ENCODE data around the gene AKT1.
"Not testable (repeated sequence)": the region's sequence is repeated elsewhere in the genome, so short reads cannot be mapped to it uniquely, and the experiment has no call there.

The AKT1 gene

GRCh38 chr14:104729835-104730181 is 65.7 kb downstream of the AKT1 start:
- no peaks in the 10 kb centered on the region for H3K4me1 ChIP-seq (ENCODE audit: low read length)
- peaks cover 14% of the 10 kb centered on the region for H3K27me3 ChIP-seq (ENCODE audit: low read depth, low read length)
- H2AFZ ChIP-seq (ENCODE audit: low read depth, low read length), result no peak overlapping the region
- no peaks in the 10 kb centered on the region for H3K79me2 ChIP-seq (ENCODE audit: low read length)
- H3K36me3 ChIP-seq (replicated peaks; ENCODE audit: low read depth, low read length), result no peaks in the 10 kb centered on the region
- no peak overlapping the region for H3K4me2 ChIP-seq (ENCODE audit: low read length)
- TF ChIP-seq EZH2phosphoT487 (IDR thresholded peaks at IDR 0.05; ENCODE audit: low read depth), result no peak
- TF ChIP-seq CTCF (IDR thresholded peaks at IDR 0.05; ENCODE audit: low read depth, low read length), result no peak
- no peak overlapping the region for H3K27ac ChIP-seq (ENCODE audit: low read length)
- no peak overlapping the region for H3K4me3 ChIP-seq (ENCODE audit: low read length)
- no peaks in the 10 kb centered on the region for H3K9me3 ChIP-seq (ENCODE audit: insufficient read depth, low read length)
- no peaks in the 10 kb centered on the region for H4K20me1 ChIP-seq (ENCODE audit: insufficient read depth, low read length)
- no peak overlapping the region for H3K9ac ChIP-seq (ENCODE audit: low read length)

- H2AFZ ChIP-seq (ENCODE audit: low read depth, low read length); H3K4me2 ChIP-seq (ENCODE audit: low read length): not testable (repeated sequence)
These were observed 66.2 kb downstream of the AKT1 start for GRCh38 chr14:104729176-104729834.

GRCh38 chr14:104728631-104729030 is 66.9 kb downstream of the AKT1 start:
- Histone ChIP-seq H3K9ac (ENCODE audit: low read length) (no peak overlapping the region), H2AFZ (ENCODE audit: low read depth, low read length) (no peak overlapping the region), H3K27me3 (ENCODE audit: low read depth, low read length) (peaks cover 20% of the 10 kb centered on the region), H3K4me3 (ENCODE audit: low read length) (no peak overlapping the region), H3K9me3 (ENCODE audit: insufficient read depth, low read length) (no peaks in the 10 kb centered on the region), H3K36me3 (replicated peaks; ENCODE audit: low read depth, low read length) (no peaks in the 10 kb centered on the region), H3K27ac (ENCODE audit: low read length) (no peak overlapping the region), H3K4me2 (ENCODE audit: low read length) (no peak overlapping the region), H3K79me2 (ENCODE audit: low read length) (no peaks in the 10 kb centered on the region), H4K20me1 (ENCODE audit: insufficient read depth, low read length) (no peaks in the 10 kb centered on the region), H3K4me1 (ENCODE audit: low read length) (no peaks in the 10 kb centered on the region)
- TF ChIP-seq CTCF (IDR thresholded peaks at IDR 0.05; ENCODE audit: low read depth, low read length) (no peak), EZH2phosphoT487 (IDR thresholded peaks at IDR 0.05; ENCODE audit: low read depth) (no peak)

More at GRCh38 chr14:104729176-104729834, 66.2 kb downstream of the AKT1 start:
- H3K4me1 ChIP-seq (ENCODE audit: low read length); H4K20me1 ChIP-seq (ENCODE audit: insufficient read depth, low read length); H3K79me2 ChIP-seq (ENCODE audit: low read length); H3K27ac ChIP-seq (ENCODE audit: low read length); H3K9me3 ChIP-seq (ENCODE audit: insufficient read depth, low read length); H3K36me3 ChIP-seq (replicated peaks; ENCODE audit: low read depth, low read length); H3K9ac ChIP-seq (ENCODE audit: low read length); H3K4me3 ChIP-seq (ENCODE audit: low read length): not testable (repeated sequence)
- peaks cover 19% of the 10 kb centered on the region for H3K27me3 ChIP-seq (ENCODE audit: low read depth, low read length)

- no peak overlapping the region for H2AFZ ChIP-seq (ENCODE audit: low read depth, low read length)
- H3K4me1 ChIP-seq (ENCODE audit: low read length), result no peaks in the 10 kb centered on the region
- H3K79me2 ChIP-seq (ENCODE audit: low read length), result no peaks in the 10 kb centered on the region
- no peaks in the 10 kb centered on the region for H4K20me1 ChIP-seq (ENCODE audit: insufficient read depth, low read length)
- no peak overlapping the region for H3K4me3 ChIP-seq (ENCODE audit: low read length)
- peaks cover 20% of the 10 kb centered on the region for H3K27me3 ChIP-seq (ENCODE audit: low read depth, low read length)
- no peaks in the 10 kb centered on the region for H3K9me3 ChIP-seq (ENCODE audit: insufficient read depth, low read length)
- H3K9ac ChIP-seq (ENCODE audit: low read length), result no peak overlapping the region
- no peaks in the 10 kb centered on the region for H3K36me3 ChIP-seq (replicated peaks; ENCODE audit: low read depth, low read length)
- H3K4me2 ChIP-seq (ENCODE audit: low read length), result no peak overlapping the region
- TF ChIP-seq EZH2phosphoT487 (IDR thresholded peaks at IDR 0.05; ENCODE audit: low read depth) (no peak), CTCF (IDR thresholded peaks at IDR 0.05; ENCODE audit: low read depth, low read length) (no peak)
- no peak overlapping the region for H3K27ac ChIP-seq (ENCODE audit: low read length)
These were observed 68.7 kb downstream of the AKT1 start for GRCh38 chr14:104726600-104727451.

Data from OCI-LY3 (cell line).